WTC11 (cell line): ENCODE results near the gene UTS2B.

Experiments used
- CBFB ChIP-seq: sonication (generic); formaldehyde crosslinking; IDR thresholded peaks from 2 replicates; pipeline ENCODE4 v1.8.1; 2022; ENCODE audit warnings: mild to moderate bottlenecking, low read depth, missing genetic modification reagents
- CTCF ChIP-seq: fragments of 200-600 bp; IDR thresholded peaks from 2 replicates; pipeline ENCODE4 v1.8.0; 2022; ENCODE audit warnings: antibody characterized with exemption
- HMGXB4 ChIP-seq: sonication (generic); formaldehyde crosslinking; IDR thresholded peaks from 2 replicates; pipeline ENCODE4 v1.8.1; 2023; ENCODE audit warnings: mild to moderate bottlenecking, moderate library complexity, missing genetic modification reagents
- MAX ChIP-seq: sonication (generic); formaldehyde crosslinking; IDR thresholded peaks from 2 replicates; pipeline ENCODE4 v1.8.0; 2022; ENCODE audit warnings: mild to moderate bottlenecking, missing genetic modification reagents
- OVOL2 ChIP-seq: fragments of 250-450 bp; sonication (Bioruptor Pico); IDR thresholded peaks from 2 replicates; pipeline ENCODE4 v1.9.0; 2021; ENCODE audit warnings: mild to moderate bottlenecking, borderline replicate concordance

- TF ChIP-seq HMGXB4 (CRISPR knock-in tag) = no peak
- no peak for TF ChIP-seq CTCF
- TF ChIP-seq MAX = no peak
- TF ChIP-seq OVOL2 = no peak
- TF ChIP-seq CBFB = no peak
Measured at GRCh38 chr3:191290311-191291025, 39.9 kb downstream of the UTS2B start.
